K562 (cell line): ENCODE measurements around the gene SLC1A4. TPM values are rescaled to one million over a fixed set of nuclear protein-coding genes. Genes with fewer than 3 reads are reported as not detected.

Source experiments
- ATAC-seq: fragments of 200-7000 bp; cut with Tn5 transposase; 3 replicates; pipeline ENCODE4 v1.9.1; 2020; ENCODE audit warnings: moderate library complexity
- BruUV-seq: library from RNA; stranded (reverse); fragments of 400-500 nt; replicated peaks from 2 replicates; lab custom pipeline; 2021; lab: Mats Ljungman, UMichigan
- CTCF ChIA-PET: fragments of 300-600 bp; formaldehyde crosslinking; extraction: SDS; loops from one replicate; lab custom pipeline; 2021; ENCODE audit warnings: low intra/inter-chr PET ratio; lab: Yijun Ruan, JAX
- POLR2A ChIA-PET: fragments of 300-600, 350-650 bp; sonication (Branson Sonifier 250); formaldehyde crosslinking; extraction: SDS; loops from one replicate; lab custom pipeline; 2021; ENCODE audit warnings: antibody characterized with exemption, inconsistent platforms; lab: Yijun Ruan, JAX
- DNase-seq, 4 experiments: peaks; one replicate each; pipeline versions ENCODE4 v3.0.0 to v3.0.0-alpha.2; 2011 to 2018; ENCODE audit warnings: low spot score in 3 of 4, mixed read lengths in 3 of 4; ENCODE audit errors: extremely low read depth in 1 of 4
- FAIRE-seq: peaks from 2 replicates; lab custom pipeline; 2011; peaks lifted over from hg19 to GRCh38; lab: Jason Lieb, UNC
- H2AFZ ChIP-seq: 2 replicates; pipeline ENCODE4 v1.6.0; 2011; ENCODE audit warnings: low read depth, low read length, control low read depth, inconsistent platforms
- H3K27ac ChIP-seq: fragments of 200-600 bp; 3 replicates; pipeline ENCODE4 v1.8.0; 2011; ENCODE audit warnings: low read depth, mild to moderate bottlenecking, control low read depth, inconsistent platforms, low read length, moderate library complexity, mixed read lengths; ENCODE audit errors: extremely low read depth
- H3K27me3 ChIP-seq, 2 experiments: fragments of 300-600 bp in 1 of 2; 2 replicates in 1 of 2; 3 replicates in 1 of 2; pipeline versions ENCODE4 v1.6.0 to v1.8.0; 2011; ENCODE audit warnings: inconsistent platforms in 2 of 2, low read length in 2 of 2, mild to moderate bottlenecking in 1 of 2, mixed read lengths in 1 of 2, moderate library complexity in 1 of 2; ENCODE audit not compliant: control insufficient read depth in 2 of 2, insufficient read depth in 2 of 2
- H3K36me3 ChIP-seq: fragments of 300-600 bp; 3 replicates; pipeline ENCODE4 v1.8.0; 2011; ENCODE audit warnings: mild to moderate bottlenecking, low read length, inconsistent platforms; ENCODE audit not compliant: control insufficient read depth, insufficient read depth
- H3K4me1 ChIP-seq, 2 experiments: fragments of 200-600 bp in 1 of 2; replicated peaks in 1 of 2; 2 replicates in 1 of 2; 3 replicates in 1 of 2; pipeline versions ENCODE4 v1.5.1 to v1.8.0; 2011; ENCODE audit warnings: inconsistent platforms in 2 of 2, low read length in 2 of 2, mild to moderate bottlenecking in 1 of 2, mixed read lengths in 1 of 2, moderate library complexity in 1 of 2; ENCODE audit not compliant: control insufficient read depth in 2 of 2, insufficient read depth in 2 of 2
- H3K4me2 ChIP-seq: 2 replicates; pipeline ENCODE4 v1.6.1; 2011; ENCODE audit warnings: low read length, control low read depth, inconsistent platforms, mixed read lengths; ENCODE audit not compliant: insufficient read depth
- H3K4me3 ChIP-seq: fragments of 200-600 bp; sonication (generic), shearing (Covaris generic); 2 replicates; pipeline ENCODE4 v1.5.1; 2016; ENCODE audit warnings: control low read depth, inconsistent platforms
- H3K79me2 ChIP-seq: fragments of 200-600 bp; 3 replicates; pipeline ENCODE4 v1.8.0; 2011; ENCODE audit warnings: low read length, inconsistent platforms; ENCODE audit not compliant: control insufficient read depth, insufficient read depth
- H3K9ac ChIP-seq, 2 experiments: 2 replicates each; pipeline versions ENCODE4 v1.6.0 to v1.6.1; 2011; ENCODE audit warnings: low read depth in 2 of 2, low read length in 2 of 2, control low read depth in 1 of 2, inconsistent platforms in 1 of 2, mild to moderate bottlenecking in 1 of 2, mixed read lengths in 1 of 2; ENCODE audit not compliant: insufficient read depth in 1 of 2
- H3K9me1 ChIP-seq: one replicate; pipeline ENCODE4 v1.6.0; 2011; ENCODE audit warnings: inconsistent platforms, mild to moderate bottlenecking, low read length, moderate library complexity; ENCODE audit not compliant: control insufficient read depth, insufficient read depth
- H3K9me3 ChIP-seq: replicated peaks from 2 replicates; pipeline ENCODE4 v1.5.1; 2011; ENCODE audit warnings: low read depth, low read length, inconsistent platforms; ENCODE audit not compliant: control insufficient read depth, insufficient read depth
- H4K20me1 ChIP-seq: replicated peaks from 2 replicates; pipeline ENCODE4 v1.6.1; 2011; ENCODE audit warnings: low read length, inconsistent platforms, mixed read lengths; ENCODE audit not compliant: control insufficient read depth, insufficient read depth
- ESRRA ChIP-seq: fragments of 450-650 bp; IDR thresholded peaks from 2 replicates; pipeline ENCODE4 v1.6.1; 2014; ENCODE audit warnings: low read depth, mild to moderate bottlenecking, moderate library complexity, borderline replicate concordance
- GTF2A2 ChIP-seq: IDR thresholded peaks from 2 replicates; pipeline ENCODE4 v1.6.1; 2016; ENCODE audit warnings: mild to moderate bottlenecking, missing genetic modification characterization, missing compliant biosample characterization
- GTF2E2 ChIP-seq: fragments of 200-800 bp; sonication (Bioruptor generic); IDR thresholded peaks from 2 replicates; pipeline ENCODE4 v1.6.1; 2016; ENCODE audit warnings: missing genetic modification characterization, missing compliant biosample characterization
- HDAC6 ChIP-seq: IDR thresholded peaks from 2 replicates; pipeline ENCODE4 v1.6.1; 2012; ENCODE audit warnings: low read depth, mild to moderate bottlenecking, control low read depth, inconsistent platforms, low read length, moderate library complexity
- ILK ChIP-seq: fragments of 450-650 bp; IDR thresholded peaks from 2 replicates; pipeline ENCODE4 v1.6.1; 2016; ENCODE audit warnings: missing genetic modification characterization, low read depth, mild to moderate bottlenecking, missing compliant biosample characterization, moderate library complexity, borderline replicate concordance
- SMARCA5 ChIP-seq: fragments of 450-650 bp; IDR thresholded peaks from 2 replicates; pipeline ENCODE4 v1.6.1; 2016
- TAF7 ChIP-seq: fragments of 450-650 bp; IDR thresholded peaks from 2 replicates; pipeline ENCODE4 v1.6.1; 2016; ENCODE audit warnings: missing genetic modification characterization, missing compliant biosample characterization
- ZNF212 ChIP-seq: fragments of 450-650 bp; formaldehyde crosslinking; IDR thresholded peaks from 2 replicates; pipeline ENCODE4 v1.4.0; 2020; ENCODE audit warnings: mild to moderate bottlenecking
- WGBS: fragments of 100-300 bp; shearing (Covaris generic); methylation state at CpG from one replicate; pipeline ENCODE4 v1.1.6; 2016; ENCODE audit warnings: low coverage, mixed read lengths; ENCODE audit not compliant: insufficient coverage; ENCODE audit errors: missing lambda C conversion rate; 5-methylcytosine and 5-hydroxymethylcytosine counted together
- in situ Hi-C: fragments of 300-500 bp; cut with MboI; formaldehyde crosslinking; loops from 4 replicates; pipeline ENCODE4 v1.15.0; 2018; ENCODE audit warnings: inconsistent platforms, mixed read lengths
- intact Hi-C: fragments of 100-400 bp; cut with micrococcal nuclease; formaldehyde crosslinking; loops from 2 replicates; pipeline ENCODE4 v1.14.2; 2022
- polyA plus RNA-seq, 8 experiments: library from polyadenylated mRNA; depleted of rRNA in 4 of 8; stranded (reverse) in 5 of 8; unstranded in 3 of 8; fragments of >200 nt; fragmentation: Nextera tagmentation in 2 of 8; fragmentation: Illumina TruSeq in 1 of 8; extraction: Ambion mirVana in 2 of 8; extraction: Trizol in 1 of 8; gene quantifications; 2 replicates each; pipeline versions ENCODE4 v1.2.1 to v1.2.3, GENCODE V29; 2011 to 2014; ENCODE audit warnings: inconsistent platforms in 1 of 8, missing spikeins in 1 of 8
- total RNA-seq, 7 experiments: library from RNA; depleted of rRNA in 6 of 7; stranded (reverse); fragments of >200 nt in 6 of 7; fragmentation: Illumina TruSeq in 2 of 7; extraction: Trizol in 2 of 7; gene quantifications; 2 replicates each; pipeline versions ENCODE4 v1.2.1 to v1.2.3, GENCODE V29; 2011 to 2021; ENCODE audit warnings: low replicate concordance in 1 of 7
- TF ChIP-seq, protein P1 (sequence below): fragments of 150-350 bp; conservative IDR thresholded peaks from 2 replicates; pipeline ENCODE4 v1.6.1; 2014; ENCODE audit warnings: low read length
- TF ChIP-seq, protein P2 (sequence below): fragments of 250-450 bp; sonication (Bioruptor Pico); IDR thresholded peaks from 2 replicates; pipeline ENCODE4 v1.5.0; 2021

Gene SLC1A4
- total and polyA plus RNA-seq, 9 of the 15 experiments (the other 6 are each of a cell fraction or from before 2014, with no cell fraction given), result 4.4 to 24.0 (median 10.9) TPM

DNA sequence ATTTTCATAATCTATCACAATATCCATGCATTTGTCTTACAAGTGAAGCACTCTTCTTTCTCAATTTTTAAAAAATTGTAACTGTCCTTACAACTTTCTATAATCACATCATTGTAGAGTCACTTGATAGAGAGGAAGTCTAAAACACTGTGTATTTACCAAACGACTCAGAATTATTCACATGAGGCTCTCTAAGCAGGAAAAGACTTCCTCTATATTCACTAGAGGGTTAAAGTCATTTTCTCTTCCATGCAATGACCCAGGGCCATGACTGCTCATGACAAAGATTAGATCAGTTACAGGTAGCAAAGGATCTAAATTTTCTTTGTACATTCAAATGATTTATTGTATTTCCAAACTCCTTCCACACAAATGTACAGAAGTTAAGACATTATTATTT, 9.0 kb upstream of the SLC1A4 start:
- Histone ChIP-seq H3K27ac (no peak overlapping the region), H3K4me2 (no peak overlapping the region), H3K79me2 (no peaks in the 10 kb centered on the region), H2AFZ (no peak overlapping the region), H3K4me1 (peaks cover 0 to 3% of the 10 kb centered on the region in 2 experiments; a peak in 2 of 5 replicates), H3K9ac (no peak overlapping the region), H3K9me3 (no peaks in the 10 kb centered on the region; the same call in 1 of the 2 replicates), H3K9me1 (no peaks in the 10 kb centered on the region), H4K20me1 (no peaks in the 10 kb centered on the region), H3K36me3 (no peaks in the 10 kb centered on the region), H3K4me3 (no peak overlapping the region), H3K27me3 (peaks cover 0 to 2% of the 10 kb centered on the region in 2 experiments; a peak in 1 of 5 replicates)
- ATAC-seq (no peak), DNase-seq (no peak), FAIRE-seq (no peak)
- BruUV-seq, result no TSS peak
- in situ Hi-C loops, result no loop called here
- ChIA-PET CTCF (interaction anchor here (1.4 kb wide), 1 partner anchor 61 kb away, joined by 4 read pairs; no protein-coding TSS in a partner anchor), POLR2A (interaction anchor here (0.7 to 1.9 kb wide), 3 partner anchors 8 to 463 kb away, joined by 3 to 14 read pairs (median 4); partner anchors contain the start of gene SLC1A4)
- intact Hi-C loops, result no loop called here
- no peak for TF ChIP-seq GTF2A2 (tag)
- TF ChIP-seq, protein P1, sequence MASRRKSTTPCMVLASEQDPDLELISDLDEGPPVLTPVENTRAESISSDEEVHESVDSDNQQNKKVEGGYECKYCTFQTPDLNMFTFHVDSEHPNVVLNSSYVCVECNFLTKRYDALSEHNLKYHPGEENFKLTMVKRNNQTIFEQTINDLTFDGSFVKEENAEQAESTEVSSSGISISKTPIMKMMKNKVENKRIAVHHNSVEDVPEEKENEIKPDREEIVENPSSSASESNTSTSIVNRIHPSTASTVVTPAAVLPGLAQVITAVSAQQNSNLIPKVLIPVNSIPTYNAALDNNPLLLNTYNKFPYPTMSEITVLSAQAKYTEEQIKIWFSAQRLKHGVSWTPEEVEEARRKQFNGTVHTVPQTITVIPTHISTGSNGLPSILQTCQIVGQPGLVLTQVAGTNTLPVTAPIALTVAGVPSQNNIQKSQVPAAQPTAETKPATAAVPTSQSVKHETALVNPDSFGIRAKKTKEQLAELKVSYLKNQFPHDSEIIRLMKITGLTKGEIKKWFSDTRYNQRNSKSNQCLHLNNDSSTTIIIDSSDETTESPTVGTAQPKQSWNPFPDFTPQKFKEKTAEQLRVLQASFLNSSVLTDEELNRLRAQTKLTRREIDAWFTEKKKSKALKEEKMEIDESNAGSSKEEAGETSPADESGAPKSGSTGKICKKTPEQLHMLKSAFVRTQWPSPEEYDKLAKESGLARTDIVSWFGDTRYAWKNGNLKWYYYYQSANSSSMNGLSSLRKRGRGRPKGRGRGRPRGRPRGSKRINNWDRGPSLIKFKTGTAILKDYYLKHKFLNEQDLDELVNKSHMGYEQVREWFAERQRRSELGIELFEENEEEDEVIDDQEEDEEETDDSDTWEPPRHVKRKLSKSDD, result no peak
- TF ChIP-seq ZNF212 (CRISPR knock-in tag), result no peak
- TF ChIP-seq TAF7 (tag), result no peak
- no peak for TF ChIP-seq HDAC6
- TF ChIP-seq GTF2E2 (tag), result no peak
- TF ChIP-seq ILK, result no peak
- no peak for TF ChIP-seq ESRRA
- TF ChIP-seq, protein P2, sequence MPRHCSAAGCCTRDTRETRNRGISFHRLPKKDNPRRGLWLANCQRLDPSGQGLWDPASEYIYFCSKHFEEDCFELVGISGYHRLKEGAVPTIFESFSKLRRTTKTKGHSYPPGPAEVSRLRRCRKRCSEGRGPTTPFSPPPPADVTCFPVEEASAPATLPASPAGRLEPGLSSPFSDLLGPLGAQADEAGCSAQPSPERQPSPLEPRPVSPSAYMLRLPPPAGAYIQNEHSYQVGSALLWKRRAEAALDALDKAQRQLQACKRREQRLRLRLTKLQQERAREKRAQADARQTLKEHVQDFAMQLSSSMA (CRISPR knock-in tag), result no peak
- TF ChIP-seq SMARCA5, result no peak
- WGBS, result 0% methylated on average over 1 of the region's 1 CpG
